Renal cortex interstitium (tissue), 11 donors: ENCODE measurements around the gene TMEM8B. TPM values are rescaled to one million over a fixed set of nuclear protein-coding genes. Genes with fewer than 3 reads are reported as not detected.

Experiments
- DNase-seq, 11 donors: peaks; one replicate each; pipeline ENCODE4 v3.0.0-alpha.2; 2013; ENCODE audit warnings: low read depth in 9 of 11, low spot score in 4 of 11; ENCODE audit errors: extremely low read depth in 1 of 11
- polyA plus RNA-seq, 3 donors: library from polyadenylated mRNA; unstranded; fragments of 120-200 nt; gene quantifications; one replicate each; pipeline ENCODE4 v1.2.1, GENCODE V29; 2013; ENCODE audit not compliant: insufficient read length in 3 of 3

The TMEM8B gene
- polyA plus RNA-seq, 3 donors: 24.4 to 36.4 (median 28.9) TPM

- DNase-seq: no peak
These were observed 2.0 kb downstream of the TMEM8B start for GRCh38 chr9:35831040-35831439.

- DNase-seq: no peak
These were observed 3.8 kb downstream of the TMEM8B start for GRCh38 chr9:35832814-35833213.

GRCh38 chr9:35834260-35835215 lies 5.5 kb downstream of the TMEM8B start:
- DNase-seq: no peak

GRCh38 chr9:35835216-35835632 lies 6.2 kb downstream of the TMEM8B start:
- DNase-seq: no peak

- no peak for DNase-seq
These were observed 6.7 kb downstream of the TMEM8B start for GRCh38 chr9:35835766-35836165.

GRCh38 chr9:35836595-35836994 lies 7.6 kb downstream of the TMEM8B start:
- DNase-seq: no peak

- DNase-seq: no peak
These were observed 10.9 kb downstream of the TMEM8B start for GRCh38 chr9:35839926-35840325.

- DNase-seq: no peak
These were observed 12.0 kb downstream of the TMEM8B start for GRCh38 chr9:35840881-35841644.

- no peak for DNase-seq
These were observed 12.5 kb downstream of the TMEM8B start for GRCh38 chr9:35841645-35841900.

- DNase-seq: no peak
These were observed 13.2 kb downstream of the TMEM8B start for GRCh38 chr9:35842020-35842745.

- no peak for DNase-seq
These were observed 13.8 kb downstream of the TMEM8B start for GRCh38 chr9:35842795-35843194.

GRCh38 chr9:35844628-35845270 lies 15.7 kb downstream of the TMEM8B start:
- DNase-seq: peak in 5 of 11 donors; percentile 41 to 63 (median 55)

- no peak for DNase-seq
These were observed 17.1 kb downstream of the TMEM8B start for GRCh38 chr9:35845824-35846771.

GRCh38 chr9:35847792-35848572 lies 19.0 kb downstream of the TMEM8B start:
- no peak for DNase-seq

- no peak for DNase-seq
These were observed 23.3 kb downstream of the TMEM8B start for GRCh38 chr9:35852267-35852815.

GRCh38 chr9:35852876-35853865 lies 24.1 kb downstream of the TMEM8B start:
- DNase-seq: no peak
